ENCODE results near the gene TBL1X.
"Not testable (repeated sequence)": the region's sequence is repeated elsewhere in the genome, so short reads cannot be mapped to it uniquely, and the experiment has no call there.

Gene TBL1X

DNA sequence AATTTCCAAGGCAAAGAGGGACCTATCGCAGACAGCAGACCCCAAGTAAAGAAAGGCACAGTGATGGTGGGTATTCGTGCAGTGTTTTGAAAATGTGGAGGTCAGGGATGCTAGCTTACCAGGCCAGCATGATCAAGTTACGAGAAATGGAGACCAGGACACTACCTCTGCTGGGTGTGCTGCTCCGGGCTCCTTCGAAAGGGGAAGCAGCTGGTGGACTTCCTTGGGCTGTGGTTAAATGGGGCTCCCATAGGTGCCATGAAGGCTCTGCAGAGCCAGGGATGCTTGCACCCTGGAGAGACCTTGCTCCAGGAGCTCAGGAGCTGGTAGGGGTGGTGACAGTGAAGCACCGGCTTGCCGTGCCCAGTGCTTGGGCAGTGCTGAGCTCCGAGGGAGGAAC is 68.8 kb downstream of the TBL1X start:
- no peak for DNase-seq (ENCODE audit: low read depth in 1 of 2, low spot score in 1 of 2)

DNA sequence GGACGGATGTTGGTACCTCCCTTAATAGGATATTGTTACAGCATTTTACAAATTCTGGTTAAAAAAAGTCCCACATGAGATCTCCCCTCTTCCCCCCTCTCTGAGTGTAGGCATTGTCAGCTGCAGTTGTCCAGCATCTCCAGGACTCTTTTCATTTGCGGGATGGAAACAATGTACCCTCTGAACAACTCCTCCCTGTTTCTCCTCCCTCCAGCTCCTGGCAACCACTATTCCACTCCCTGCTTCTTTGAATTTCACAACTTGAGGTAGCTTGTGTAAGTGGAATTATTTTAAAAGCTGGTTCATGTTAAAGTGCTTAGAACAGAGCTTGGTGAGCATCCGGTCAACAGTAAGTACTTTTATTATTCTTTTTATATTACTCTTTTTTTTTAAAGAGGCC is 69.8 kb downstream of the TBL1X start:
- no peak for DNase-seq (ENCODE audit: low read depth in 1 of 2, low spot score in 1 of 2)

DNA sequence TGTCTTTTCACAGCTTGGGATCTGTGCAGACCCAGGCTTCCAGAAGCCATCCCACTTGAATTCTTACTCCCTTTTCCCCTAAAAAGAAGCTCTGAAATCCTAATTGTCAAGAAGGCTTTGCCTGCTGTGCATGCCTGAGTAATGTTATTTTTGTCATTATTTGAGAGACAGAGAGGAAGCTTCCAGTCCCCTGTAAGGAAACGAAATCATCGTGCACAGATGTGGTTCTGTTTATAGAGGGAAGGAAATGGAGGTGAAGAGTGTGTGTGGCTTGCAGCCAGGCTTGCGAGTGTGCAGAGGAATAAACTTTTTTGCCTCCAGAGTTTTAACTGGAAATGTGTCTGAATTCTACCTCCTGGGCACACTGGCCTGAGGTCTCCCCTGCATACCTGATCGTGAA is 70.2 kb downstream of the TBL1X start:
- no peak for DNase-seq (ENCODE audit: low read depth in 1 of 2, low spot score in 1 of 2)

DNA sequence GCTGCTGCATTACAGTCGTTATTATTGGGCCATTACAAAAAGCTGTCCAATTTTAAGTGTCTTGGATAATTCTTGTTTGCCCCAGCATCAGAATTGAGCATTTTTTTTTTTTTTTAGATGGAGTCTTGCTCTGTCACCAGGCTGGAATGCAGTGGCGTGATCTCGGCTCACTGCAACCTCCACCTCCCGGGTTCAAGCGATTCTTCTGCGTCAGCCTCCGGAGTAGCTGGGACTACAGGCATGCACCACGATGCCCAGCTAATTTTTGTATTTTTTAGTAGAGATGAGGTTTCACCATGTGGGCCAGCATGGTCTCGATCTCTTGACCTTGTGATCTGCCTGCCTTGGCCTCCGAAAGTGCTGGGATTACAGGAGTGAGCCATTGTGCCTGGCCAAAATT is 71.3 kb downstream of the TBL1X start:
- not testable (repeated sequence) for DNase-seq (ENCODE audit: low read depth in 1 of 2, low spot score in 1 of 2)

DNA sequence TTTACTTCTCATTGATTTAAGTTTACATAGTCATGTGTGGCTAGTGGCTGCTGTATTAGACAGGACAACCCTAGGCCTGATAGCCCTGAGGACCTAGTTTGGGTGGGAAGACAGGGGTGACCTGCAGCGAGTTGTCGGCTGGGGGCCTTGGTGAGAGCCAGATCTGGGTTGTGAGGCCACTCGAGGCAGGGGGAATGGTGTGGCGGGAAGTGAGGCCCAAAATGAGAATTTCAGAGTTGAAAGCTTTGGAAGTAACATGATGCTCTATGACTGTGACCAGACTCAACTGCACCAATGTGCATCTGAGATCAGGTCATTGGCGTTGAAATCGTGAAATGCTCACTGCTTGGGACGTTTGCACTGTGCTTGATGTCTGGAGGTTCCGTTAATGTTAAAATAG is 72.9 kb downstream of the TBL1X start:
- DNase-seq (ENCODE audit: low read depth in 1 of 2, low spot score in 1 of 2): no peak

DNA sequence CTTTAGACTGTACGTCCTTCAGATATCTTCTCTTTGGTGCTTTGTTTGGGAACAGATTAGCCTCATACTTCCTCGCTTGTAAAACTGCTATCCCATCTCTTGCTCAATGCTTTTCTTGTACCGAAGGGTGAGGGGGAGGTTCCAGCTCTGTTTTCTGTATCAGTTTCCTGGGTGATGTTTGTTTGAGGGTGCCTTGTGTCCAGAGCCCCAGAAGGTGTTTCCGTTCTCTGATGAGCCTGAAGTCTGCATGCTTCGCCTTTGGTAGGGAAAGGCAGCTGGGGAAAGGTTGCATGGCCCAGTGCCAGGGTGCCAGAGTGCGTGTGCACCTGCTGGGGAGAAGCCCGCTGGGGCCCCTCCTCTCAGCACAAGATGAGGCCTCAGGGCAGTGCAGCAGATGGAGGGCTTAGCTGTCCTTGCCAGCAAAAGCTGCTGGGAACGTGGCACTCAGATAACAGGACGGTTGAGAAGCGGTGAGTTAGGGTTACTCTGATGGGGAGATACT is 73.7 kb downstream of the TBL1X start:
- no peak for DNase-seq (ENCODE audit: low read depth in 1 of 2, low spot score in 1 of 2)

DNA sequence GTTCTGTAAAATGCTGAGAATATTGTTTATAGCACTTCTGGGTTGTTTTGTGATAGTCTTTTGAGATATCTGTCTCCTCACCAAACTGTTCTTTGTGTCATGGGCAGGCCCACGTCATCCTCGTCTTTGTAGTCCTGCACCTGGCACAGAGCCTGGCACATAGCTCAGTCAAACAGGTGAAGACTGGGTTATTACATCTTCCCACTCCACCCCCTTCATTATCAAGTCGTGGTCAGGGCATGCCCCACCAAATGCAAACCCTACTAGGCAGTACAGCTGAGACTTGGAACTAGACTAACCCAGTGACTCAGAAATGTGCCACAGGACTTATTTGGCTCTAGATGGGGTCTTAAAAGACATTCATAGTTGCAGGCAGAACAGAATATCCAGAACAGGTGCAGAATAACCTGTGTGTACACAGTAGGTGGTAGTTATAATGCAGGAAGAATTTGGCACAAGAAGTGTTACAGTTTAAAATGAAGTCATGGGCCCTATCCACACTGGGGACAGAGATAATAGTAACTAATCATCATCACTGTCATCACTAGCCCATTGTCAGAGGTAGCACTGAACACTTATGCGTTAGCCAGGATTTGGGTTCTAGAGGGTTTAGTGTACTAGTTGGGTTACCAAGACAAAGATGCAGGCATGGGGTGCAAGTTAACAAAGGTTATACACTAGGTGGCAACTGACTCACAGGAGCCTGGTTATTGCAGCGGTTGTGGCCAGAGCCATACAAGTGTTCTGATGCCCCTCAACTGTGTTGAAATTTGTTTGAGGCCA is 74.9 kb downstream of the TBL1X start:
- DNase-seq (ENCODE audit: low read depth in 1 of 2, low spot score in 1 of 2): no peak

DNA sequence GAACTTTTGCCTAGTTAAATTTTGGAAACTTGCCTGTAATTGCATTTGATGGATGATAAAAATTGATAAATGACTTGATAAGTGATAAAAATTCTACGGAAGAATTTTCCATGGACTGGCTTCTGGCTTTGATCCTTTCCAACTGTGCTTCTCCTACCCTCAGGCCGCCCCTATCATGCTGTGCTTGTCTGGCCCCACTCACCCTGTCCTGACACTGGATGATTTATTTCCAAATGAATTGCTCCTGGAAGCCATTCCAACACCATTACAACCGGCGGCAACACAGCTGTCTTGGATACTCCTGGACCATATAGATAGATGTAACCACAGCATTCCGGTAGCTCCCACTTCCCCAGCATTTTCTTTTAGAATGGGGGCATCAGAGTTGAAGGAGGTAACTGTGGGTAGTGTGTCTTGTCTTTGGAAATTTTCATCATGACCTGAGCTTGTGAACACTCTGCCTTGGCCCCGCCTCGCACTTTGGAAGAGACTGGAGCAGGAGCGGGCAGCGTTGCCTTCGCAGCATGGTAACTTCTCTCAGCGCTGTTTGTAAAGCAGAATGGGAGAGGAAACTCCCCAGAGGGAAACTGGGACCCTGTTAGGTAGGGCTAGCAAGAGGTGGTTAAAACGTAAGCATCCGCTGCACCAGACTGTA is 77.4 kb downstream of the TBL1X start:
- no peak for DNase-seq (ENCODE audit: low read depth in 1 of 2, low spot score in 1 of 2)

DNA sequence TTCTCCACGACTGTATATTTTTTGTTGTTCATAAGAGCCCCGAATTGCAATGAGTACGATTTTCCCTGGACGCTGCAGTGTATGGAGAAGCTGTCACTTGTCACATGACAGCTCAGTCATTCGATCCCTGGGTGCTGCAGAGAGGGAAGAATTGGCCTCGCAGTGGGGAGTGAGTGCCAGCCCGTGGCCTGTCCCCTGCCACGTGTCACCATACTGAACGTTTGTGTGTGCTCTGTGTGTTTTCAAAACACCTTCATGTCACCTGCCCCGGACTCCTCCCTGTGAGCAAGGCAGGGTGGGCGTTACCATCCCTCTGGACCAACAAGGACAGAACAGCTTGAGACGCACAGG is 77.9 kb downstream of the TBL1X start:
- DNase-seq (ENCODE audit: low read depth in 1 of 2, low spot score in 1 of 2): no peak

DNA sequence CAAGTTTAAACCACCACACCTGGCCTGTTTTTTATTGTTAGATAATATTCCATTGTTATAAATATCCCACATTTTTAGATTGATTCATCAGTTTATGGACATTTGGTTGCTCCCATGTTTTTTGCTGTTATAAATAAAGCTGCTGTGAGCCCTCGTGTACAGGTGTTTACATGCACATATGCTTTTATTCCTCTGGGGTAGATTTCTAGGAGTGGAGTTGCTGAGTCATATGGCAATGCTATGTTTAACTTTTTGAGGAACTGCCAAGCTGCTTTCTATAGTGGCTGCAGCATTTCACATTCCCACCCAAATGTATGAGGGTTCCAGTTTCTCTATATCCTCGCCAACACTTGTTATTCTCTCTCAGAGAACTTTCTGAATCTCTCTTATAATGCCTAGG is 90.5 kb downstream of the TBL1X start:
- no peak for DNase-seq (ENCODE audit: low read depth in 1 of 2, low spot score in 1 of 2)

DNA sequence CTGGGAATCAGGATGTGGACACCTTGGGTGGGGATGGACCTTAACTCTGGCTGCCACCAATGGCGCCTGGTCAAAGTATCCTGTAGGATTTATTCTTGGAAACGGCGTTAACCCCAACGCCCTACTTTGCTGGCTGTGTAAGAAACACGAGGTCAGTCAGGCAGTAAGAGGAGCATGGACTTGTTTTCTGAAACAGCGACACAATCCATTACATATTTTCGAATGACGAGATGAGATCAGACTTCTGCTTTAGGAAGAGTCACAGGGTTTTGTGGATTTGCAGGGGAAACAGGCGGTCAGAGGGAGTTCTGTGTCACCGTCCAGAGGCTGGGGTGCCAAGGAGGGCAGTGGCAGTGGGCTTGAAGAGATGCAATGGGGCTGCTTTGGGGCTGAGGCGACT is 92.2 kb downstream of the TBL1X start:
- no peak for DNase-seq (ENCODE audit: low read depth in 1 of 2, low spot score in 1 of 2)

DNA sequence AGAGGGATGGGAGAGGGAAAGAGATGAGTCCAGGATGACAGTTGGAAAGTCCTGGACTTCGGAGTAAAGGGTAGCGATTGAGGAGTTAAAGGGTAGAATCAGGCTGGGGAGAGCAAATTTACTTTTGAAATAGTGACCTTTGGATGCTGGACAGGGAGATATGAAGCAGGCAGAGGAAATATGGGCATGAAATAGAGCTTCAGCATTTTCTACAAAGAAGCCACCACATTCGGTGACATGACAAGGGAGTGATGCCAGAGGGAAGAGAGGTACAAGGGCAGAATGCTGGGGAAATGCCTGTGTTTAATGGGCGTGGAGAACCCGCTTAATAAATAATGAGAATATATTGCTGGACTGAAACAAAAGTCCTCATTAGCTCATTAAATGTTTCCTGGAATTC is 92.7 kb downstream of the TBL1X start:
- DNase-seq (ENCODE audit: low read depth in 1 of 2, low spot score in 1 of 2): no peak

DNA sequence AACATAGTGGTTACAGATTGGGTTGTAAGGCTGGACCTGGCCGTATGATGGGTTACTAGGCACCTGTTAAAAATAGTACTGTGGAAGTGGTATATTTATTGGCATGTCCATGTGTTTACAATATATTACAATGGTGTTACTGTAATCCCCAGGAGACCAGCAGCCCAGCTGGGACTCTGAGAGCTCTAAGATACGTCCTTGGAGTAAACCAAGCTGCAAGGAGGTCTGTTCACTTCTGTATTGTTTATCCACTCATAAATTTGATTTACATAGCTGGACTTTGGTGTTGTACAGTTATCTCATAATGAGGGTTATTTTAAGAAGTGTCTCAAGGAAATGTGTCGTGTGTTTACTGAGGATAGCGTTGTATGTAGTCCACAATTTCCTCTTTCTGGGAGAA is 93.8 kb downstream of the TBL1X start:
- no peak for DNase-seq (ENCODE audit: low read depth in 1 of 2, low spot score in 1 of 2)

DNA sequence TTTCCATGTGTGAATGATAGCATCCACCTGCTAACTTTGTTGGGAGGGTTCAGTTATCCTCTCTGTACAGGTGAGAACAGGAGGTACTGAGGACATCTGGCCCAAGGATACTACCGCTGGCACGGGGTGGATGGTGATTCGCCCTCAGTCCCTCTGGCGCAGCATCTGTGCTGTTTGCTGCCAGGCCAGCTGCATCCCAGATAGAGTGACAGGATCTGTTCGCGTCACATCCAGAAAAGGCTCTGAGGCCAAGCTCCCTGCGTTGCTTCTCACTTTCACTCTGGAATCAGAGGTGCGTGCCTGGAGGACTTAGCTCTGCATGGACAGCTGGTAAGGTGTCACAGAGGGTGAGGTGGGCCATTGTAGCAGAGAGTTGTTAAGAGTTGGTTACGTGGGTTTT is 95.4 kb downstream of the TBL1X start:
- no peak for DNase-seq (ENCODE audit: low read depth in 1 of 2, low spot score in 1 of 2)

DNA sequence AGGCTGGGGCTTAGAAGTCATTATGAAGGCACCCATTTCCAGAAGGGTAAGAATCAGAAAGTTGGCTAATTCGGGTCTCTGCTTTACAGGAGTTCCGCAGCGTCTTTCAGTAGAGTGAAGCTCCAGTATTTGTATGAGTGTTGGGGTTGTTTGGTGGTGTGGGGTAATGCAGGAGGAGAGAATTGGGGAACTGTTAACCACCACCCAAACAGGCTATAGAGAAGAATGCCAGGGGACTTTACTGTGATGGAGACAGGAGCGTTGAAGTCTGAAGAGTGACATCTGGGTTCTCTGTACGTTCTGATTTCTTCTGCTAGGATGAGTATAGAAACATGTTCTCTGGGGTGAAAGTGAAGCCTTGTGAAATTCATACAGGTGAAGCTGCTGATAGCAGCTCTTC is 96.3 kb downstream of the TBL1X start:
- DNase-seq (ENCODE audit: low read depth in 1 of 2, low spot score in 1 of 2): no peak

DNA sequence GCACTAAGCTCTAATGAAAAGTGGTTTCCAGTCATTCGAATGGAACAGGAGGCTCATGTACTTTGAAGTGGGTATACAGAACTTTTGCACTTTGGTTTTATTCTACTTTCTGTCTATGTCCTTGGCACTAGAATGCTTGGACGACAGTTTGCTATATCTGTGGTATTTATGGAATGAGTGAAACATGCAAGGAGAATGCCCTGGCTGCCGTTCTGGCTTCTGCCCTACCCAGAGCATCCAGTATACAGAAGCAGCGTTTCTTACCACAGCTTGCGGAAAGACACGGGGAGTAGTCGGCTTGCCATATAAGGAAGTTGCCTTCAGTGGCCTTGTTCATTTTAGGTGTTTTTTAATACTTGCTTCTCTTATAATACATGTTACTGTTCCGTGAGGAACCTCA is 98.0 kb downstream of the TBL1X start:
- no peak for DNase-seq (ENCODE audit: low read depth in 1 of 2, low spot score in 1 of 2)

DNA sequence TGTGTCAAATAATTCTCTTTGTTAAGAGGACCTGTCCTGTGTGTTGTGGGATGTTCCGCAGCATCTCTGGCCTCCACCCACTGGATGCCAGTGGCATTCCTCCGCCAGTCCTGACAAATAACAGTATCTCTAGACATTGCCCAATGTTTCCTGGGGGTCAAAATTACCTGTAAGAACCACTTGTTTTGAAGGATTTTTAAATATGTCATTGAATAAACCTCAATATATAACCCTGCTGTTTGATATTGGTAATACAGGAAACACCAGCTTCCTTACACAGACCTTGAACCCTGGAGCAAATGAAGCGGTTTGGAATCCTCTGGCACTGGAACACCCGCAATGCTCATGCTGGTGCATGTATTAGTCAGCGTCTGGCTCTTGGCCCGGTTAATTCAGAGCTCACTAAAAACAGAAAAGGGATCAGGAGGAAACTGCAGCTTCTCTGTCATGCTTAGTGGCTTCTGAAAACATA is 101.3 kb downstream of the TBL1X start:
- peak in 1 of 2 donors; percentile 4 for DNase-seq (ENCODE audit: low read depth in 1 of 2, low spot score in 1 of 2)

DNA sequence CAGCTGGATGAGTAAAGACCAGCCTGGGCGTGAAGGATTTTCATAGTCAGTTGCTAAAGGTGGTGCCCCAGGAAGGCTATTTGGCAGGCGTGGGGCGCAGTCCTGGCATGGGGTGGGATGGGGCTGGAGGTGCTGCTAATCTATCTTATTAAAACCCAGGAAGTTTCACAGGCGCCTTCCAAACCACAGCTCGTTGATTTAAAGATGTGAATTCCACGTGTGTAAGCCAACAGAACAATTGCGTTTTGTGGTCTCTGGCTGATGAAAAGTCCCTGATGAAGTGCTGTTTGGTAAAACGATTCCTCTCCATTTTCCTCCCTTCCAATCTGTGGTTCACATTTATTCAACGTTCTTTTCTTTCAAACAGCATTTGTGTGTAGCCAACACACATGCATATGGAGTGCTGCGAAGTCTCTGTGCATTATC is 105.0 kb downstream of the TBL1X start:
- no peak for DNase-seq (ENCODE audit: low read depth in 1 of 2, low spot score in 1 of 2)

DNA sequence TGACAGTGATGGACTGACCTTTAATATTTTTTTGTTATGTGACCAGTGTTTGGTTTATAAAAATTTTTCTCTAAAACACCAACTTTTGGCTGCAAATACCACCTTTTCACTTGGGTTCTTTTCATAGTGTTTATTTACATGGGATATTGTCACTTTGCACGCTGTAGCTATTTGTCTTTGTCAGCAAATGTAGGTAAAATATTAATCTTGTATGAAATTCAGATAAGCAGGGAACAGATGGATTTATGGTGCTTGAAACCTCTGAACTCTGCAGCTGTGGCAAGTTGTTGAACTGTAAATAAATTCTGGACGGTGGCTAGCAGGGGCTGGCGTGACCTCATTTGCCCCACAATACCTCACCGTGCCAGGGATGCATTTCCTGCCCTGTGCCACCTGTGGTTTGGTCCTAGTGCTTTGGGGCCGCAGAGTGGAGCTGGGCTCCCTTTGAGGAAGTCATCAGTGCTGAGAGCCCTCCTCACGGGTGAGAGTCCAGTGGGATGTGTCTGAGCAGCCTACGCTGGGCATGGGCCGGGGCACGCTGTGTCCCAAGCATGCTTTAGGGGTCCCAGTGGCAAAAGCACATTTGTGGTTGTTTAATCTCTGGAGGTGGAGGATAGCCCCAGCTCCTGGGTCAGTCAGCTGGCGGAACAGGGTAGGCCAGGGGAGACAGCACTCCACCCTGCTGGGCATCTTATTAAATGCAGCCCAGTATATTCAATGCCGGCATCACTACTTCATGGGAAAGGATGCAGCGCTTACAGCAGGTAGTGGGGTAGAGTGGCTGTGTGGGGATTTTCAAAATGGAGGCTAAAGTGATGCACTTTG is 108.6 kb downstream of the TBL1X start:
- DNase-seq (ENCODE audit: low read depth in 1 of 2, low spot score in 1 of 2): no peak

DNA sequence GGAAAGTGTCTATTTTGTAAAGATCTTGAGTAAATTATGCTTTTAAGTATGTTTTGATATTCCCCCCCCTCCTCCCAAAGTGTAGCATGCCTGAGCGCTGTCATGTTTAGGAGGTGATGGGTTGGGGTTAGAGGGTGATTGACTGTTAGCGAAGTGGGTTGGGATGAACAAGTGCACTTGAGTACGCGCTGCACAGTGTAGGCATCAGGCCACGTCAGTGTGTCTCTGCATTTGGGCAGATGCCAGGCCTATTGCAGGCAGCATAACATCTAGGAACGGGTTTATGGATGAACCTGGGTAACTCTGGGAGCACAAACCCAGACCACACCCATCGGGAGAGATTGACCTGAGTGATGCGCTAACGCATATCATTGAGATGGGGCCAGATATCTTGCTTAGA is 111.2 kb downstream of the TBL1X start:
- no peak for DNase-seq (ENCODE audit: low read depth in 1 of 2, low spot score in 1 of 2)

DNA sequence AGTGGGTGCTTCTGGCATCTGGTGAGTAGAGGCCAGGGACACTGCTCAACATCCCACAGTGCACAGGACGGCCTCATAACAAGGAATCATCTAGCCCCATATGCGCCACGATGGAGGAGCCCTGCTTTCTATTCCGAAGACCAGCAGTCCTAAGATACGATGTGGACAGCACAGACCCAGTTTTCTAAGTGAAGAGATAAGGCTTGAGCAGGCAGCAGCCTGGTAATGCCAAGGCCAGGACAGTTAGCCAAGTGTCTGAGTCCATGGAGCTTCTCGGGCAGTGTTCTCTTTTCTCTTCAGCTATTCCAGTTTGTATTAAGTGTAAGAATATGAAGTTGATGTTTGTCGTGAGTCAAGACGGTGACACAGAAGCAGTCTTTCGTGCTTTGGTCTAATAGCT is 112.7 kb downstream of the TBL1X start:
- no peak for DNase-seq (ENCODE audit: low read depth in 1 of 2, low spot score in 1 of 2)

All from activated CD4-positive, alpha-beta T cell treated with anti-CD3 and anti-CD28 coated beads, Interleukin-2, amount 50 U/mL, for 24 hours (primary cell).